ENCODE measurements around the gene ULBP2. TPM values are rescaled to one million over a fixed set of nuclear protein-coding genes. Genes with fewer than 3 reads are reported as not detected.
"Not testable (repeated sequence)": the region's sequence is repeated elsewhere in the genome, so short reads cannot be mapped to it uniquely, and the experiment has no call there.

ULBP2 gene
- total and polyA plus RNA-seq, 12 donors, result 0.16 to 1.8 (median 0.49) TPM; not detected in 2

DNA sequence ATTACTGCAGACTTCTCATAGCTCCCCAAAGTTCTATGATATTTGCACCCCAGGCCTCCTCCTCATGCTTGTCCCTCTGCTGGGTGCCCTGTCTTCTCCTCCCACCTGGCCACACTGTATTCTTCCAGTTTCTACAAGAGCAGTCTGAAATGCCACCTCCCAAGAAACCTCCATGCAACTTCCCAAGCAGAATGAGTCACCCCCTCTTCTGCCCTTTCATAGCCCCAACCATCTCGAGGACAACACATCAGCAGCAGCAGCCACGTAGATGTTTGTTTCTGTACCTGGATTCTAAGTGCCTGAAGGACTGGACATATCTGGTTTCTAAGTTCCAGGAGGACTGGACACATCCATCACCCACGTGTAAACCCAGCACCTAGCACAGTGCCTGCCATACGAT, 6.6 kb upstream of the ULBP2 start:
- no peak overlapping the region for H3K27ac ChIP-seq
- intact Hi-C loops (cut with DNase I), result loop anchor here (2.0 to 5.0 kb wide), 2 partner anchors 82 kb away; no protein-coding TSS in a partner anchor
- H3K9me3 ChIP-seq (replicated peaks in 1 of 3), result no peaks in the 10 kb centered on the region
- DNase-seq, result no peak
- 36 to 67% (median 52%) methylated on average over 4 of the region's 4 CpGs for WGBS, 4 donors
- no peak overlapping the region for H3K4me3 ChIP-seq
- no peak for TF ChIP-seq POLR2A (IDR thresholded peaks at IDR 0.05)
- no peak for TF ChIP-seq CTCF (IDR thresholded peaks at IDR 0.05)
- no peaks in the 10 kb centered on the region for H3K36me3 ChIP-seq (replicated peaks in 1 of 2)
- H3K27me3 ChIP-seq, result peaks cover 80% of the 10 kb centered on the region
- H3K4me1 ChIP-seq (replicated peaks in 1 of 2), result peaks cover 0 to 11% of the 10 kb centered on the region in 2 donors

DNA sequence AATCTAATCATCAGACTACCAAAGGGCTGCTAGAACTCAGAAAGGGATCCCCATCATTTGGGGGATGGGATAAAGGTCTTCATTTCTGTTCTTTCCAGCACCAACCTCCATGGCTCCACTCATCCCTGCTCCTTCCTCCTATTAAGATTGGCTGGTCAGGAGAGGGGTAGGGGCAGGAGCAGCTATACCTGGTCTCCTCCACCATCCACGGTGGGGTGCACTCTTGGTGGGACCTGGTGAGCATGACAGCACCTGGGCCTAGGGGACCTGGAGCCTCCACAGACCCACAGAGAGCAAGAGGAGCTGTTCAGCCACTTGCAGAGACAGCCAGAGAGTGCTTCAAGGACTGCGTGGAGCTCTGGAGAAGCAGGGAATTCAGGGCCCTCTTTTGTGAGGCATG, 6.1 kb upstream of the ULBP2 start:
- Histone ChIP-seq H3K36me3 (replicated peaks in 1 of 2) (no peaks in the 10 kb centered on the region), H3K27me3 (peaks cover 80% of the 10 kb centered on the region), H3K4me1 (replicated peaks in 1 of 2) (peaks cover 0 to 11% of the 10 kb centered on the region in 2 donors), H3K9me3 (replicated peaks in 1 of 3) (no peaks in the 10 kb centered on the region), H3K4me3 (no peak overlapping the region), H3K27ac (no peak overlapping the region)
- intact Hi-C loops (cut with DNase I), result loop anchor here (2.0 to 5.0 kb wide), 2 partner anchors 81 to 82 kb away; no protein-coding TSS in a partner anchor
- DNase-seq, result no peak
- 28 to 54% (median 43%) methylated on average over 2 of the region's 2 CpGs for WGBS, 4 donors
- TF ChIP-seq CTCF (IDR thresholded peaks at IDR 0.05) (no peak), POLR2A (IDR thresholded peaks at IDR 0.05) (no peak)

DNA sequence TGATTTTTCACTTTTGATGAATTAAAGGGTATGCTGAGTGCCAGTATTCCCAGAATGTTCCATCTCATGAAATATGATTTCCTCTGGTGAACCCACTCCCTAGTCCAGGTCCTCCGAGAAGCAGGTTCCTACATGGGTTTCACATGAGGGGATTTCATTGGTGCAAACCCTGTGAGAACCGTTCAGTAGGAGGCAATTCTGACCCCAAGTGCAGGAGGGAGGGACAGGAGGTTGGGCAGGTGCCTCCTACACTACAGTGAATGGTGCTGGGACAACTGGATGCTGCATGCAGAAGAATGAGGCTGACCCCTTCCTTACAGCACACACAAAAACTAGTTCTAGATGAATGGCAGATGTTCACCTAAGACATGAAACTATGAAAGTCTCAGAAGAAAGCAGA, 5.1 kb upstream of the ULBP2 start:
- TF ChIP-seq CTCF (IDR thresholded peaks at IDR 0.05) (no peak), POLR2A (IDR thresholded peaks at IDR 0.05) (no peak)
- Histone ChIP-seq H3K4me3 (no peak overlapping the region), H3K4me1 (replicated peaks in 1 of 2) (peaks cover 3 to 21% of the 10 kb centered on the region in 2 donors), H3K9me3 (replicated peaks in 1 of 3) (no peaks in the 10 kb centered on the region), H3K27ac (no peak overlapping the region), H3K36me3 (replicated peaks in 1 of 2) (no peaks in the 10 kb centered on the region), H3K27me3 (peaks cover 76% of the 10 kb centered on the region)
- no peak for DNase-seq
- WGBS, 4 donors, result 23 to 60% (median 51%) methylated on average over 2 of the region's 2 CpGs
- intact Hi-C loops (cut with DNase I), result loop anchor here in 1 of 2 donors (5.0 kb wide), 1 partner anchor 81 kb away; no protein-coding TSS in a partner anchor

GRCh38 chr6:149938013-149938570, 3.7 kb upstream of the ULBP2 start:
- WGBS, 4 donors, result 1 to 3% (median 2%) methylated on average over 10 to 15 of the region's 20 CpGs
- not testable (repeated sequence) for H3K27ac ChIP-seq; H3K9me3 ChIP-seq (replicated peaks in 1 of 3); DNase-seq; H3K36me3 ChIP-seq (replicated peaks in 1 of 2)
- intact Hi-C loops (cut with DNase I), result loop anchor here in 1 of 2 donors (5.0 kb wide), 1 partner anchor 79 kb away; no protein-coding TSS in a partner anchor
- Histone ChIP-seq H3K27me3 (peaks cover 70% of the 10 kb centered on the region), H3K4me1 (replicated peaks in 1 of 2) (peaks cover 7 to 27% of the 10 kb centered on the region in 2 donors), H3K4me3 (peak overlapping the region in 1 of 4 donors; percentile 65)
